ENCODE measurements around the gene RNF223.

The RNF223 gene

GRCh38 chr1:1062348-1063163 is 11.6 kb downstream of the RNF223 start:
- no peaks in the 10 kb centered on the region; the same call in 1 of the 2 replicates for H3K36me3 ChIP-seq (ENCODE audit: insufficient read depth, low read length)
- H3K9ac ChIP-seq (ENCODE audit: low read length) = no peak overlapping the region
- H2AFZ ChIP-seq (ENCODE audit: low read length) = no peak overlapping the region
- no peaks in the 10 kb centered on the region for H3K79me2 ChIP-seq (ENCODE audit: insufficient read depth, low read length)
- no peak overlapping the region for H3K27ac ChIP-seq (ENCODE audit: low read depth, low read length, poor library complexity, severe bottlenecking)
- TF ChIP-seq CTCF (IDR thresholded peaks at IDR 0.05; ENCODE audit: low read length) (no peak), EZH2 (IDR thresholded peaks at IDR 0.05; ENCODE audit: borderline replicate concordance, low read length) (no peak)
- no peak overlapping the region for H3K4me2 ChIP-seq (ENCODE audit: low read length)
- peaks cover 4% of the 10 kb centered on the region for H3K4me1 ChIP-seq (ENCODE audit: insufficient read depth, low read length, severe bottlenecking)
- H3K27me3 ChIP-seq (ENCODE audit: insufficient read depth, low read length) = peaks cover 4% of the 10 kb centered on the region; the same call in 1 of the 2 replicates
- H3K9me2 ChIP-seq (ENCODE audit: low read depth, low read length) = no peaks in the 10 kb centered on the region
- no peaks in the 10 kb centered on the region for H4K20me1 ChIP-seq (ENCODE audit: insufficient read depth, low read length)
- H3F3A ChIP-seq (ENCODE audit: insufficient read depth, low read length) = no peaks in the 10 kb centered on the region
- H3K9me3 ChIP-seq (ENCODE audit: low read length) = no peaks in the 10 kb centered on the region
- H3K4me3 ChIP-seq (ENCODE audit: low read depth, low read length, poor library complexity, severe bottlenecking) = no peak overlapping the region

- no peak overlapping the region for H2AFZ ChIP-seq (ENCODE audit: low read length)
- no peak overlapping the region for H3K27ac ChIP-seq (ENCODE audit: low read depth, low read length, poor library complexity, severe bottlenecking)
- no peak for TF ChIP-seq EZH2 (IDR thresholded peaks at IDR 0.05; ENCODE audit: borderline replicate concordance, low read length)
- TF ChIP-seq CTCF (IDR thresholded peaks at IDR 0.05; ENCODE audit: low read length) = no peak
- no peaks in the 10 kb centered on the region for H3K36me3 ChIP-seq (ENCODE audit: insufficient read depth, low read length)
- H3K9me2 ChIP-seq (ENCODE audit: low read depth, low read length) = no peaks in the 10 kb centered on the region
- peaks cover 3% of the 10 kb centered on the region; the same call in 1 of the 2 replicates for H3K27me3 ChIP-seq (ENCODE audit: insufficient read depth, low read length)
- H3K4me1 ChIP-seq (ENCODE audit: insufficient read depth, low read length, severe bottlenecking) = peaks cover 4% of the 10 kb centered on the region
- H3F3A ChIP-seq (ENCODE audit: insufficient read depth, low read length) = no peaks in the 10 kb centered on the region
- no peak overlapping the region for H3K4me3 ChIP-seq (ENCODE audit: low read depth, low read length, poor library complexity, severe bottlenecking)
- no peaks in the 10 kb centered on the region for H4K20me1 ChIP-seq (ENCODE audit: insufficient read depth, low read length)
- no peak overlapping the region for H3K9ac ChIP-seq (ENCODE audit: low read length)
- H3K79me2 ChIP-seq (ENCODE audit: insufficient read depth, low read length) = no peaks in the 10 kb centered on the region
- no peaks in the 10 kb centered on the region for H3K9me3 ChIP-seq (ENCODE audit: low read length)
- no peak overlapping the region for H3K4me2 ChIP-seq (ENCODE audit: low read length)
These were observed 12.3 kb downstream of the RNF223 start for GRCh38 chr1:1061682-1062345.

GRCh38 chr1:1060281-1061000 is 13.7 kb downstream of the RNF223 start:
- H3K4me1 ChIP-seq (ENCODE audit: insufficient read depth, low read length, severe bottlenecking) = peaks cover 4% of the 10 kb centered on the region
- H3K27me3 ChIP-seq (ENCODE audit: insufficient read depth, low read length) = no peaks in the 10 kb centered on the region
- H3K9ac ChIP-seq (ENCODE audit: low read length) = no peak overlapping the region
- no peaks in the 10 kb centered on the region for H3K9me3 ChIP-seq (ENCODE audit: low read length)
- H3F3A ChIP-seq (ENCODE audit: insufficient read depth, low read length) = no peaks in the 10 kb centered on the region
- H3K4me2 ChIP-seq (ENCODE audit: low read length) = no peak overlapping the region
- no peak overlapping the region for H2AFZ ChIP-seq (ENCODE audit: low read length)
- H3K79me2 ChIP-seq (ENCODE audit: insufficient read depth, low read length) = no peaks in the 10 kb centered on the region
- TF ChIP-seq EZH2 (IDR thresholded peaks at IDR 0.05; ENCODE audit: borderline replicate concordance, low read length) = no peak
- TF ChIP-seq CTCF (IDR thresholded peaks at IDR 0.05; ENCODE audit: low read length) = no peak
- no peak overlapping the region for H3K27ac ChIP-seq (ENCODE audit: low read depth, low read length, poor library complexity, severe bottlenecking)
- H3K4me3 ChIP-seq (ENCODE audit: low read depth, low read length, poor library complexity, severe bottlenecking) = no peak overlapping the region
- H3K36me3 ChIP-seq (ENCODE audit: insufficient read depth, low read length) = no peaks in the 10 kb centered on the region
- no peaks in the 10 kb centered on the region for H4K20me1 ChIP-seq (ENCODE audit: insufficient read depth, low read length)
- no peaks in the 10 kb centered on the region for H3K9me2 ChIP-seq (ENCODE audit: low read depth, low read length)

All from OCI-LY1 (cell line).